ENCODE results near the gene PEX26. TPM values are rescaled to one million over a fixed set of nuclear protein-coding genes. Genes with fewer than 3 reads are reported as not detected.

The PEX26 gene
- total and polyA plus RNA-seq, 2 of the 13 experiments (the other 11 are each of a cell fraction or from before 2014, with no cell fraction given): 10.6 to 25.1 TPM

- no peak for TF ChIP-seq MEIS1 (CRISPR knock-in tag; IDR thresholded peaks at IDR 0.05; ENCODE audit: borderline replicate concordance)
- no peak for TF ChIP-seq PAWR (CRISPR knock-in tag; IDR thresholded peaks at IDR 0.05; ENCODE audit: borderline replicate concordance)
- no peak for TF ChIP-seq NR1H2 (CRISPR knock-in tag; IDR thresholded peaks at IDR 0.05; ENCODE audit: borderline replicate concordance, low read depth)
- no peak for TF ChIP-seq FOSL1 (CRISPR knock-in tag; IDR thresholded peaks at IDR 0.05; ENCODE audit: borderline replicate concordance)
- no peak for TF ChIP-seq ZNF83 (CRISPR knock-in tag; IDR thresholded peaks at IDR 0.05; ENCODE audit: borderline replicate concordance)
- TF ChIP-seq HDAC1 (CRISPR knock-in tag; IDR thresholded peaks at IDR 0.05): peak; percentile 89
- TF ChIP-seq ZNF652 (CRISPR knock-in tag; IDR thresholded peaks at IDR 0.05; ENCODE audit: borderline replicate concordance, low read depth): no peak; the same call in 1 of the 2 replicates
These were observed at the start of gene PEX26 (continued) for GRCh38 chr22:18077639-18078328.

GRCh38 chr22:18028817-18029527, 48.8 kb upstream of the PEX26 start:
- H3K27me3 ChIP-seq (ENCODE audit: control insufficient read depth in 1 of 2, insufficient read depth in 2 of 2, low read length in 2 of 2): peaks cover 0 to 24% of the 10 kb centered on the region in 2 experiments; a peak in 4 of 5 replicates
- DNase-seq (ENCODE audit: low spot score) (no peak), ATAC-seq (no peak), FAIRE-seq (no peak)
- no TSS peak for BruUV-seq (replicated peaks)
- H3K4me1 ChIP-seq (ENCODE audit: insufficient read depth, low read length): peaks cover 27% of the 10 kb centered on the region
- POLR2A ChIA-PET: interaction anchor here (0.9 to 1.1 kb wide), 2 partner anchors 16 to 32 kb away, joined by 3 read pairs; no protein-coding TSS in a partner anchor
- no peaks in the 10 kb centered on the region for H3K36me3 ChIP-seq (replicated peaks in 1 of 2; ENCODE audit: control insufficient read depth in 1 of 2, insufficient read depth in 2 of 2, low read length in 2 of 2)
- H3K4me3 ChIP-seq (replicated peaks in 1 of 3; ENCODE audit: insufficient read depth in 1 of 3, low read depth in 2 of 3, low read length in 3 of 3): no peak overlapping the region
- intact Hi-C loops (cut with micrococcal nuclease; ENCODE audit: unreplicated experiment) (no loop called here), in situ Hi-C loops (cut with HindIII; ENCODE audit: extremely low pct_ligation_motif_present, low pct_unique_long_range_greater_than_20kb) (loop anchor here (10.0 kb wide), 2 partner anchors 114 to 194 kb away; no protein-coding TSS in a partner anchor)
- WGBS (ENCODE audit: low lambda C conversion rate): 2% methylated on average over 3 of the region's 3 CpGs
- no peak overlapping the region for H3K27ac ChIP-seq (ENCODE audit: extremely low read length, insufficient read depth, low read length)
- H3K79me2 ChIP-seq (ENCODE audit: insufficient read depth, low read length): no peaks in the 10 kb centered on the region
- no peaks in the 10 kb centered on the region for H4K20me1 ChIP-seq (ENCODE audit: insufficient read depth, low read length)
- H3K4me2 ChIP-seq (ENCODE audit: low read depth, low read length): no peak overlapping the region
- H3K9me3 ChIP-seq (ENCODE audit: low read length): no peaks in the 10 kb centered on the region
- CTCF ChIA-PET (ENCODE audit: low intra/inter-chr PET ratio, low total read pairs): no interaction called here
- no peak for TF ChIP-seq ZNF207 (IDR thresholded peaks at IDR 0.05; ENCODE audit: borderline replicate concordance)
- no peak for TF ChIP-seq NFKBIZ (CRISPR knock-in tag; IDR thresholded peaks at IDR 0.05)
- TF ChIP-seq CEBPB (IDR thresholded peaks at IDR 0.05; ENCODE audit: borderline replicate concordance, low read depth, low read length): peak; percentile 32; the same call in 1 of the 2 replicates
- TF ChIP-seq CEBPG (CRISPR knock-in tag; IDR thresholded peaks at IDR 0.05): peak; percentile 29; the same call in 1 of the 2 replicates
- no peak overlapping the region for H2AFZ ChIP-seq (ENCODE audit: low read length)
- H3K9ac ChIP-seq (ENCODE audit: insufficient read depth, low read depth, low read length): no peak overlapping the region
